MCF 10A (cell line): ENCODE results near the gene RALGAPA1. TPM values are rescaled to one million over a fixed set of nuclear protein-coding genes. Genes with fewer than 3 reads are reported as not detected.

Experiments used
- BruUV-seq: library from RNA; stranded (reverse); fragments of 400-500 nt; replicated peaks from 2 replicates; lab custom pipeline; 2021; lab: Mats Ljungman, UMichigan
- CTCF ChIA-PET: fragments of 300-600 bp; sonication (Branson Sonifier 250); formaldehyde crosslinking; extraction: SDS; loops from one replicate; lab custom pipeline; 2021; ENCODE audit warnings: antibody characterized with exemption, inconsistent platforms; lab: Yijun Ruan, JAX
- POLR2A ChIA-PET: fragments of 300-600, 350-650 bp; sonication (Branson Sonifier 250); formaldehyde crosslinking; extraction: SDS; loops from one replicate; lab custom pipeline; 2020; ENCODE audit warnings: antibody characterized with exemption, inconsistent platforms; lab: Yijun Ruan, JAX
- DNase-seq: peaks from one replicate; pipeline ENCODE4 v3.0.0-alpha.2; 2018; ENCODE audit not compliant: unreplicated experiment
- H3K27ac Mint-ChIP-seq: one replicate; pipeline ENCODE4 v1.8.0; 2022; ENCODE audit warnings: mild to moderate bottlenecking, low read depth, mixed read lengths; ENCODE audit not compliant: unreplicated experiment
- H3K27me3 Mint-ChIP-seq: one replicate; pipeline ENCODE4 v1.8.0; 2022; ENCODE audit warnings: mixed read lengths; ENCODE audit not compliant: insufficient read depth, unreplicated experiment
- H3K36me3 Mint-ChIP-seq: one replicate; pipeline ENCODE4 v1.8.0; 2022; ENCODE audit warnings: mild to moderate bottlenecking, moderate library complexity, mixed read lengths; ENCODE audit not compliant: insufficient read depth, unreplicated experiment
- H3K4me1 Mint-ChIP-seq: one replicate; pipeline ENCODE4 v1.8.0; 2022; ENCODE audit warnings: mixed read lengths; ENCODE audit not compliant: insufficient read depth, unreplicated experiment
- H3K4me3 Mint-ChIP-seq: one replicate; pipeline ENCODE4 v1.8.0; 2022; ENCODE audit warnings: mild to moderate bottlenecking, moderate library complexity, mixed read lengths; ENCODE audit not compliant: unreplicated experiment
- H3K9me3 Mint-ChIP-seq: one replicate; pipeline ENCODE4 v1.8.0; 2022; ENCODE audit warnings: mixed read lengths; ENCODE audit not compliant: unreplicated experiment
- CTCF ChIP-seq: fragments of 200-600 bp; IDR thresholded peaks from one replicate; pipeline ENCODE4 v1.8.0; 2022; ENCODE audit warnings: antibody characterized with exemption, mild to moderate bottlenecking; ENCODE audit not compliant: unreplicated experiment
- intact Hi-C: fragments of 100-400 bp; cut with micrococcal nuclease; formaldehyde crosslinking; loops from 2 replicates; pipeline ENCODE4 v1.14.1; 2022
- total RNA-seq: library from RNA; stranded (reverse); gene quantifications from 2 replicates; pipeline ENCODE4 v1.2.3, GENCODE V29; 2022

Gene RALGAPA1
- total RNA-seq, 1 experiment from 2014 or later = 52.3 TPM

- H3K36me3 Mint-ChIP-seq = no peaks in the 10 kb centered on the region
- no peak overlapping the region for H3K4me3 Mint-ChIP-seq
- CTCF ChIA-PET = interaction anchor here (0.5 kb wide), 1 partner anchor 10 kb away, joined by 3 read pairs; no protein-coding TSS in a partner anchor
- intact Hi-C loops = no loop called here
- no peak for TF ChIP-seq CTCF
- H3K9me3 Mint-ChIP-seq = no peaks in the 10 kb centered on the region
- peaks cover 23% of the 10 kb centered on the region for H3K27me3 Mint-ChIP-seq
- no TSS peak for BruUV-seq
- H3K27ac Mint-ChIP-seq = no peak overlapping the region
- no peak for DNase-seq
- no peaks in the 10 kb centered on the region for H3K4me1 Mint-ChIP-seq
- POLR2A ChIA-PET = no interaction called here
Observed at GRCh38 chr14:35519986-35520385, 289.1 kb downstream of the RALGAPA1 start.

- no peak for TF ChIP-seq CTCF
- Mint-ChIP-seq H3K36me3 (no peaks in the 10 kb centered on the region), H3K4me1 (no peaks in the 10 kb centered on the region), H3K27me3 (peaks cover 12% of the 10 kb centered on the region), H3K9me3 (no peaks in the 10 kb centered on the region), H3K4me3 (no peak overlapping the region), H3K27ac (no peak overlapping the region)
- ChIA-PET POLR2A (no interaction called here), CTCF (interaction anchor here (0.6 kb wide), 1 partner anchor 1310 kb away, joined by 3 read pairs; no protein-coding TSS in a partner anchor)
- BruUV-seq = no TSS peak
- intact Hi-C loops = no loop called here
- DNase-seq = no peak
Observed at GRCh38 chr14:35515916-35516315, 293.2 kb downstream of the RALGAPA1 start.

- H3K4me3 Mint-ChIP-seq = no peak overlapping the region
- no peak for TF ChIP-seq CTCF
- no peak overlapping the region for H3K27ac Mint-ChIP-seq
- ChIA-PET POLR2A (interaction anchor here (0.7 kb wide), 1 partner anchor 11 kb away, joined by 3 read pairs; no protein-coding TSS in a partner anchor), CTCF (no interaction called here)
- intact Hi-C loops = no loop called here
- H3K9me3 Mint-ChIP-seq = no peaks in the 10 kb centered on the region
- no peaks in the 10 kb centered on the region for H3K36me3 Mint-ChIP-seq
- no peaks in the 10 kb centered on the region for H3K27me3 Mint-ChIP-seq
- DNase-seq = no peak
- no peaks in the 10 kb centered on the region for H3K4me1 Mint-ChIP-seq
- BruUV-seq = no TSS peak
Observed at GRCh38 chr14:35512765-35513164, 296.3 kb downstream of the RALGAPA1 start.

GRCh38 chr14:35509846-35510245 is 299.2 kb downstream of the RALGAPA1 start:
- Mint-ChIP-seq H3K27me3 (no peaks in the 10 kb centered on the region), H3K9me3 (no peaks in the 10 kb centered on the region), H3K4me1 (no peaks in the 10 kb centered on the region), H3K36me3 (no peaks in the 10 kb centered on the region), H3K27ac (no peak overlapping the region), H3K4me3 (no peak overlapping the region)
- BruUV-seq = no TSS peak
- no peak for DNase-seq
- POLR2A ChIA-PET = no interaction called here
- TF ChIP-seq CTCF = no peak
- CTCF ChIA-PET = no interaction called here
- intact Hi-C loops = no loop called here
